Activated T-cell treated with anti-CD3 and anti-CD28 coated beads for 24 hours (primary cell): Measurements from ENCODE around the gene AASS.
"Not testable (repeated sequence)": the region's sequence is repeated elsewhere in the genome, so short reads cannot be mapped to it uniquely, and the experiment has no call there.

Experiments
- DNase-seq: peaks from one replicate; pipeline ENCODE4 v3.0.0-alpha.2; 2020; ENCODE audit warnings: low read depth

The AASS gene

GRCh38 chr7:122143751-122144711 lies at the start of gene AASS:
Gene AASS (minus strand): TSS chr7:122144249. CDS start chr7:122133726, 10,523 bp downstream.
- DNase-seq = peak; percentile 72

- DNase-seq = no peak
Observed at GRCh38 chr7:122188785-122189184, 44.7 kb upstream of the AASS start.

GRCh38 chr7:122183106-122183505 lies 39.1 kb upstream of the AASS start:
- no peak for DNase-seq

DNA sequence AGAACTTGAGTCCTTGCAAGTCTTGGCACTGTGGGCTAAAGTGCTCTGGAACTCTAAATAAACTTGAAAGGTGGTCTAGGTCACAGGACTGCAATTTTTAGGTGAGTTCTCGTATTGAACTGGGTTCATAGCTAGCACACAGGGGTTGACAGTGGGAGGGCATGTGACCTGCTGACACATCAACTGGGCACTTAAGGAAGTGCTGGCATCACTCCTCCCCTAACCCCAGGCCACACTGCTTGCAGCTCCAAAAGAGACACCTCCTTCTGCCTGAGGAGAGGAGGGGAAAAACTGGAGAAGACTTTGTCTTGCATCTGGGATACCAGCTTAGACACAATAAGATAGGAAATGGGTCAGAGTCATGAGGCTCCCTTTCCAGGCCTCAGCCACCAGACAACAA lies 38.0 kb upstream of the AASS start:
- no peak for DNase-seq

- not testable (repeated sequence) for DNase-seq
Observed at GRCh38 chr7:122172144-122172543, 28.1 kb upstream of the AASS start.

- no peak for DNase-seq
Observed at GRCh38 chr7:122166740-122167139, 22.7 kb upstream of the AASS start.

DNA sequence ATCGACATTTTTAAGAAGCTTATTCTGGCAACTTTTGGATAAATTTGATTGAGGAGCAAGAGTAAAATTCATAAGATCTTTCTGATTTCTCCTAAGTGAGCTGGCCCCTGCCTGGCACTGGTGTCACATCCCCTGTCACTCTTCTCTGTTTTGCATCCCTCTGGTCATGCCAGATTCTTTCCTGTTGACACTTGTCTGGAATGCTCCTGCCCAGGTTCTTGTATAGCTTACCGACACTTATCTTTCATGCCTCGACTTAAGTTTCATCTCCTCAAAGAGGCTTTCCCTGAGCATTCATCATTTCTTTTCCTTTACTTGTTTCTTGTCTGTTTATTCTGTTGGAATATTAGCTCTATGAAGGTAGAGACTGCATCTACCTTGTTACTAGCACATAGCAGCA lies 22.2 kb upstream of the AASS start:
- DNase-seq = no peak

- no peak for DNase-seq
Observed at GRCh38 chr7:122161628-122162027, 17.6 kb upstream of the AASS start.

- DNase-seq = no peak
Observed at GRCh38 chr7:122155566-122155965, 11.5 kb upstream of the AASS start.

GRCh38 chr7:122148878-122149277 lies 4.8 kb upstream of the AASS start:
- no peak for DNase-seq

- DNase-seq = no peak
Observed at GRCh38 chr7:122148081-122148480, 4.0 kb upstream of the AASS start.

DNA sequence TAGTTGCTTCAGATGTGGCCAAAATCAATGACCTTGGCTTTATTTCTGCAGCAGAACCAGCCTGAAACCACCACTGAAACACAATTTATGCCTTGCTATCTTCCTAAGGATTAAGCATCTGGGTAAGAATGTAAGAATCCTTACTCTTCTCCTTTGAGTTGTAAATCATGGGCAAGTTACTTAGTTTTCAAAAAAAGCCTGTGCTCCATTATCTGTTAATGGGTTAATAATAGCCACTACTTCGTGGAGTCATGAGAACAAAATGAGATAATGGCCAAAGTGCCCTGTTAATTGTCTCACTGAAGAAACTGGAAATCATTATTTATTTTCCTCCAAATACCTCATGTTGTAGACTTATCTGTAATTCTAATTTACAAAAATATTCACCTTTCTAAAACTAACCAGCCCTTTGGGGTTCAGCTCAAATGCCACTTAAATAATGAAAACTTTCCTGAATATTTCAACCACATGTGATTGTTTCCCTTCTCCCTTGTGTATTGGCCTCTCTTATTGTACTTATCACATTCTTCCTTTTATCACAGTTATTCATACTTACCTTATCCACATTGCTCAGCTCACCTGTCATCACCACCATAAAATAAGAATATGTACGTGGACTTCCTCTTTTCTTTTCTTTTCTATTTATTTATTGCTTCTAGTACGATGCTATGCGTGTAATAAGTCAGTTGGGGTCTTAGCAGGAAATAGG lies 2.0 kb upstream of the AASS start:
- DNase-seq = no peak

GRCh38 chr7:122143376-122143750 lies 686 bp downstream of the AASS start:
- no peak for DNase-seq

DNA sequence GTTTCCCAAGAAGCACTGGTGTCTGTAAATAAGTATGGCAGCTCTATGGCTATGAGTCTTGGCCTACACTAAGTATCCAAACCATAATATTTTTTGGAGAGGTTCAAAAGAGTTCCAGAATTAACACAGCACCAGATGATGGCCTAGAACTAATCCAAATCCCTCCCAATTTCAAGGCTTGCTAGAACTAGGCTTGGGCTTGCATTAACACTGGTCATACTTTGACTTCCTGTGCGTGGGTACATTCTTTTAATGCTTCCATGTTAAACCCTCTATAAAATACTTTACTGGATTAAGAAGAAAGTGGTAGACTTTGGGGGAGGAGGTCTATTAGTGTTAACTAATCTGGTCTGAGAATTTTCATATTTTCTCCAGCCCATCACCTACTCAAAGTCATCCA lies 3.1 kb downstream of the AASS start:
- no peak for DNase-seq

DNA sequence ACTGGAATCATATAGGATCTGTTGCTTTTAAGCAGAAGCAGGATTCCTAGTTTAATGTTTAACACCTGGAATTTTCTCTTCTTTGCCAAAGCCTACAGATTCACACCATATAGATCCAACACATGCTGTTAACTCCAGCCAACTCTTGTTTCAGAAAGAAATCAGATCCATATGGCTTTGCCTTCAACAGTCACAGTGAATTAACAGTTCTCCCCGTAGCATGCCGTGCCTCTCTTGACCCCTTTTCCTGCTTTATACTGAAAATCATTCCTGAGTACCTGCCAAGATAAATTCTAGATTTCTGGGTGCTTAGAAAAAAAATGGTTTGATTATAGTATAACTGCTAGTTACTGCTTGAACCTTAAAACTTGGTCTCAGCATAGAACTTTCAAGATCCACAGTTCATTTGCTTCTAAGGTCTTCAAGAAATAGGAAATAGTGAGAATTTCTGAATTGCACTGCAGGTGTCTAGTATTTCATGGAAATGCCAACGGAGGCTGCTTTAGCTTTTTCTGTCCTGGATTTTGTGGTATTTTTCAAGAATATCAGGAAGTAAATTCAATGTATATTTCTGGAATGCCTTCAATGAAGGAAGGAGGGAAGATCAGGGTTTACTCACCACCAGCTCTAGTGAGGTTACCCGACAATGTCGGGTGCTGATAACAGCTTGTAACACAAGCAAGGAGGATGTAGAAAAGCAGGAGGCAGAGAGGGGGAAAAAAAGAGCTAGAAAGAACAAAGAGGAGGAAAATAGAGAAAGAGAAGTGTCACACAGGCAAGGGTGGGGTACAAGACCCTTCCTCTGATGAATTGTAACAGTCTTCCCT lies 6.6 kb downstream of the AASS start:
- no peak for DNase-seq

- no peak for DNase-seq
Observed at GRCh38 chr7:122136639-122137245, 7.3 kb downstream of the AASS start.

- no peak for DNase-seq
Observed at GRCh38 chr7:122136078-122136477, 8.0 kb downstream of the AASS start.

- no peak for DNase-seq
Observed at GRCh38 chr7:122135275-122135674, 8.8 kb downstream of the AASS start.

DNA sequence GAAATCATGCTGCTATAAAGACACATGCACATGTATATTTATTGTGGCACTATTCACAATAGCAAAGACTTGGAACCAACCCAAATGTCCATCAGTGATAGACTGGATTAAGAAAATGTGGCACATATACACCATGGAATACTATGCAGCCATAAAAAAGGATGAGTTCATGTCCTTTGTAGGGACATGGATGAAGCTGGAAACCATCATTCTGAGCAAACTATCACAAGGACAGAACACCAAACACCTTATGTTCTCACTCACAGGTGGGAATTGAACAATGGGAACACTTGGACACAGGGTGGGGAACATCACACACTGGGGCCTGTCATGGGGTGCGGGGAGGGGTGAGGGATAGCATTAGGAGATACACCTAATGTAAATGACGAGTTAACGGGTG lies 9.3 kb downstream of the AASS start:
- not testable (repeated sequence) for DNase-seq

GRCh38 chr7:122133477-122133876 lies 10.6 kb downstream of the AASS start:
- no peak for DNase-seq

DNA sequence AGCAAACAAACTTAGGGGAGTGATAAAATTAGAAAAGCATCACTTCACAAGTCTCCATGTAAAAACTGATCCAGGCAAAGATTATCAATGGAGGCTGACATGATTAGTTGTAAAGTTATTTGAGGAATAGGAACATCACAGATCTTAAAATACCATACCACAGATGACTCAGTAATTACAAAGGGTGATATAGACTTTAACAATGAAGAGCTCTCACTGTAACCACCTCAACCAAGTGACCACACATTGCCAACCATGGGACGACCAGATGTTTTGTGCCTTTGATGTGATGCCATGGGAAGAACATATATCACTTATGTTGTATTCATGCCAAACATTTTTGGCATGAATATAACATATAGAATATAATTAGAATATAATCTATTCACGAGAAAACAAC lies 11.7 kb downstream of the AASS start:
- DNase-seq = no peak

- no peak for DNase-seq
Observed at GRCh38 chr7:122123746-122124145, 20.3 kb downstream of the AASS start.
